Gastroesophageal sphincter (tissue), 4 donors: ENCODE measurements around the gene HOXC12. TPM values are rescaled to one million over a fixed set of nuclear protein-coding genes. Genes with fewer than 3 reads are reported as not detected.

Experiments used
- ATAC-seq: fragments of 150-250 bp; one replicate; pipeline ENCODE4 v1.9.1; 2016; ENCODE audit warnings: mild to moderate bottlenecking, moderate library complexity
- H3K27ac ChIP-seq, 4 donors: fragments of 200-600 bp; sonication (generic) in 3 of 4; 1 replicate in 3 of 4; 2 replicates in 1 of 4; pipeline ENCODE4 v1.5.1; 2016 to 2019
- H3K27me3 ChIP-seq: fragments of 200-600 bp; sonication (generic); one replicate; pipeline ENCODE4 v1.5.1; 2019
- H3K36me3 ChIP-seq, 2 donors: fragments of 200-600 bp; sonication (generic); one replicate each; pipeline ENCODE4 v1.5.1; 2019; ENCODE audit warnings: control low read depth in 1 of 2
- H3K4me1 ChIP-seq, 3 donors: fragments of 200-600 bp; sonication (generic); 1 replicate in 2 of 3; 2 replicates in 1 of 3; pipeline ENCODE4 v1.5.1; 2016 to 2019; ENCODE audit warnings: control low read depth in 2 of 3
- H3K4me3 ChIP-seq, 2 donors: fragments of 200-600 bp; sonication (generic); one replicate each; pipeline ENCODE4 v1.5.1; 2019; ENCODE audit warnings: mild to moderate bottlenecking in 1 of 2, moderate library complexity in 1 of 2
- H3K9me3 ChIP-seq, 3 donors: fragments of 200-600 bp; sonication (generic); one replicate each; pipeline ENCODE4 v1.5.1; 2017 to 2019; ENCODE audit warnings: control low read depth in 2 of 3
- CTCF ChIP-seq, 4 experiments: fragments of 200-600 bp in 2 of 4; fragments of 450-650 bp in 2 of 4; sonication (generic) in 1 of 4; IDR thresholded peaks; one replicate each; pipeline ENCODE4 v1.5.1; 2017 to 2019; ENCODE audit warnings: antibody characterized with exemption in 4 of 4, mild to moderate bottlenecking in 2 of 4, moderate library complexity in 2 of 4
- EP300 ChIP-seq: sonication (generic); formaldehyde crosslinking; IDR thresholded peaks from one replicate; pipeline ENCODE4 v1.6.1; 2017; ENCODE audit warnings: antibody characterized with exemption, mild to moderate bottlenecking
- POLR2A ChIP-seq, 2 donors: fragments of 450-650 bp; IDR thresholded peaks; one replicate each; pipeline ENCODE4 v1.6.1; 2017; ENCODE audit warnings: antibody characterized with exemption in 2 of 2, mild to moderate bottlenecking in 2 of 2, moderate library complexity in 1 of 2
- POLR2AphosphoS5 ChIP-seq: sonication (generic); formaldehyde crosslinking; IDR thresholded peaks from one replicate; pipeline ENCODE4 v1.6.1; 2017; ENCODE audit warnings: antibody characterized with exemption
- WGBS, 2 donors: methylation state at CpG; one replicate each; pipeline ENCODE4 v1.1.5; 2018; ENCODE audit warnings: low coverage in 1 of 2; 5-methylcytosine and 5-hydroxymethylcytosine counted together
- total RNA-seq, 4 donors: library from RNA; depleted of rRNA; stranded (reverse); fragments of >200 nt; gene quantifications; one replicate each; pipeline ENCODE4 v1.1.0, GENCODE V29; 2016

HOXC12 gene
- total RNA-seq, 4 donors from 2014 or later: not detected

- Histone ChIP-seq H3K4me3 (no peak overlapping the region), H3K4me1 (peaks cover 0 to 38% (median 26%) of the 10 kb centered on the region in 3 donors), H3K27ac (no peak overlapping the region), H3K36me3 (no peaks in the 10 kb centered on the region), H3K9me3 (no peaks in the 10 kb centered on the region), H3K27me3 (peaks cover 100% of the 10 kb centered on the region)
- TF ChIP-seq POLR2AphosphoS5 (no peak), CTCF (IDR thresholded peaks at IDR 0.05) (no peak)
- 3 to 10% methylated on average over 10 to 11 of the region's 27 CpGs for WGBS, 2 donors
- ATAC-seq: no peak
Measured at GRCh38 chr12:53990311-53991076, 35.8 kb downstream of the HOXC12 start.

DNA sequence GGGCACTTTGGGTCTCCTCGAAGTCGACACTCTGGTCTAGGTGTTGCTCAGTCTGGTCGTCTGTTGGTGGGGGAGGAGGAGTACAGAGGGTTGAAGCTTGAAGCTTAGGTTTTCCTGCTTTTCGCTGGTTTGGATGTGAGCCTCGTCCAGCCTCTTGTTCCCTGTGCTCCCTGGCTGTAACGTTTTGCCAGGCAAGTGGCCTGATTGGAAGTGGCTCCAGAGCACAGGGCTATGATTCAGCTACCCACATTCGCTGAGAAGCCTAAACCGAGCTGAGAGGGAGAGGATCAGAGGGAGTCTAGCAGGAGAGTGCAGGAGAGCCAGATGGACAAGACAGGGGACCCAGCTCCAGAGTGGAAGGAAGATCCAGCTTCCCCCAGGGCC, 36.4 kb downstream of the HOXC12 start:
- Histone ChIP-seq H3K4me3 (no peak overlapping the region), H3K27ac (no peak overlapping the region), H3K4me1 (peaks cover 0 to 38% (median 26%) of the 10 kb centered on the region in 3 donors), H3K36me3 (no peaks in the 10 kb centered on the region), H3K9me3 (no peaks in the 10 kb centered on the region), H3K27me3 (peaks cover 100% of the 10 kb centered on the region)
- no peak for TF ChIP-seq POLR2A (IDR thresholded peaks at IDR 0.05)
- TF ChIP-seq POLR2AphosphoS5: no peak
- no peak for TF ChIP-seq EP300
- no peak for TF ChIP-seq CTCF (IDR thresholded peaks at IDR 0.05)
- ATAC-seq: no peak
- 0% methylated on average over 3 to 4 of the region's 8 CpGs for WGBS, 2 donors

DNA sequence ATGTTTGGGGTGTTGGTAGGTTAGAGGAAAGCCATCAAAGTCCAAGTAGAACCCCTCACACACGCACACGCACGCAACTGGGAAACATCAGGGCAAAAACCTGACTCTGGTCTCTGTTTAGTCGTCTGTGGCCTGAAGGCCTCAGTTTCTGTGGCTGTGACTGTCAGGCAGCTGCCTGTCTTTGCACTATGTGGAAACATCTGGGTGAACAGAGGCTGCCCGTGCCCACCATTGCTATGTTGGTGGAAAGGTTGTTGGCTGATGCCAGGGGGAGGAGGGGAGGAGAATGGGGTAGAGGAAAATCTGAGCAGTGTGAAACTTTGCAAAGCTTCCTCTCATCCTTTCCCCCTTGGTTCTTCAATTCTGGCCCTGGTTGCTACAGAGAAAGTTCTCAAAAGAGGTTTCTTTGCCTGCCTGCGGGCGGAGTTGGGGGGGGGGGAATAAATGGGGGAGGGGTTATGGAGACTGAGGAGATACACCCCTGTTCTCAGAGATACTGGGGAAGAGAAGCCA, 37.7 kb downstream of the HOXC12 start:
- Histone ChIP-seq H3K27ac (no peak overlapping the region), H3K27me3 (peaks cover 100% of the 10 kb centered on the region), H3K9me3 (no peaks in the 10 kb centered on the region), H3K4me3 (no peak overlapping the region), H3K36me3 (no peaks in the 10 kb centered on the region), H3K4me1 (peaks cover 0 to 40% (median 23%) of the 10 kb centered on the region in 3 donors)
- ATAC-seq: no peak
- no peak for TF ChIP-seq EP300
- TF ChIP-seq POLR2A (IDR thresholded peaks at IDR 0.05): no peak
- TF ChIP-seq POLR2AphosphoS5: no peak
- no peak for TF ChIP-seq CTCF (IDR thresholded peaks at IDR 0.05)
- 23 to 80% methylated on average over 2 of the region's 7 CpGs for WGBS, 2 donors

DNA sequence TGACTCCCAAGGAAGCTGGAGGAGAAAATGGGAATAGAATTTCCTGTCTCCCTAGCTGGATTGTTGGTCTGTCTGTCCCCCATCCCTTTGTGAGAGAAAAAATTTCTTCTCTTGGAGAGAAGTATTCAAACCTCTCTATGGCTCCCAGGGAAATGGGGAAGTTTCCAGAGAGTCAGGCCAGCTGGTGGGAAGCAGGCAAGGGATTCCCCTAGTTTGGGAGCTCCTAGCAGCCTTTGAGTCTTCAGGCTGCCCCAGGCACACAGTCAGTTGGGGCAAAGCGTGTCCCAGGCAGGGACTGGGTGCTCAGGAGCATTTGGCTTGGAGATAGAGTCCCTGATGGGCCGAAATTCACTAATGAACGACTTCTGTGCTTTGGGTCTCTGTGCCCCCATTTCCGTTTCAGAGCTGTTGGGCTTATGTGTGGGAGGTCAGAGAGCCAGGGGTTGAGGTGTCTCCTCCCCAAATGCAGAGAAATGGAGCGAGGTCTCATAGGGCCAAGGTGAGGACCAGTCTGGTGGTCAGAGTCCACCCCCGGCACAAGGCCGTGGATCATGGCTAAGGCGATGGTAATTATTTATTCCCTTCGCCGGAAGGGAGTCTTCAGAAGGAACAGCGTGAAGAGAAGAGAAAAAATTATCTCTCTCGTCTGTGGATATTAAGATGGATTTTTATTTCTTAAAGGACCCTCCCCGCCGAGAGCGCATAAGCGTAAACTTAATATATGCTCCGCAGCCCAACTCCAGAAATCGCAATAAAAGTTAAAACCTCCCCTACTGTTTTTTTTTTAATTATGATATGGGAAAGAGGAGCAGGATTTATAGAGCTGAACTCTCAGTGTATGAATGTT, 38.7 kb downstream of the HOXC12 start:
- H3K9me3 ChIP-seq: no peaks in the 10 kb centered on the region
- peaks cover 100% of the 10 kb centered on the region for H3K27me3 ChIP-seq
- H3K27ac ChIP-seq: no peak overlapping the region
- H3K36me3 ChIP-seq: no peaks in the 10 kb centered on the region
- ATAC-seq: no peak
- peaks cover 0 to 46% (median 23%) of the 10 kb centered on the region in 3 donors for H3K4me1 ChIP-seq
- WGBS, 2 donors: 6 to 23% methylated on average over 3 to 18 of the region's 18 CpGs
- TF ChIP-seq EP300 (no peak), POLR2AphosphoS5 (no peak), POLR2A (IDR thresholded peaks at IDR 0.05) (no peak), CTCF (IDR thresholded peaks at IDR 0.05) (no peak)
- H3K4me3 ChIP-seq: no peak overlapping the region

- Histone ChIP-seq H3K4me3 (no peak overlapping the region), H3K27ac (no peak overlapping the region), H3K4me1 (peaks cover 0 to 45% (median 23%) of the 10 kb centered on the region in 3 donors), H3K9me3 (no peaks in the 10 kb centered on the region), H3K27me3 (peaks cover 100% of the 10 kb centered on the region), H3K36me3 (no peaks in the 10 kb centered on the region)
- no peak for ATAC-seq
- WGBS, 2 donors: 15% methylated on average over 4 of the region's 19 CpGs; no CpG with 5 or more reads in 1 of the 2 donors
- TF ChIP-seq POLR2A (IDR thresholded peaks at IDR 0.05) (no peak), CTCF (IDR thresholded peaks at IDR 0.05) (no peak), POLR2AphosphoS5 (no peak), EP300 (no peak)
Measured at GRCh38 chr12:53994009-53994263, 39.2 kb downstream of the HOXC12 start.
